ENCODE results near the gene TGM6.
"Not testable (repeated sequence)": the region's sequence is repeated elsewhere in the genome, so short reads cannot be mapped to it uniquely, and the experiment has no call there.

TGM6 gene

DNA sequence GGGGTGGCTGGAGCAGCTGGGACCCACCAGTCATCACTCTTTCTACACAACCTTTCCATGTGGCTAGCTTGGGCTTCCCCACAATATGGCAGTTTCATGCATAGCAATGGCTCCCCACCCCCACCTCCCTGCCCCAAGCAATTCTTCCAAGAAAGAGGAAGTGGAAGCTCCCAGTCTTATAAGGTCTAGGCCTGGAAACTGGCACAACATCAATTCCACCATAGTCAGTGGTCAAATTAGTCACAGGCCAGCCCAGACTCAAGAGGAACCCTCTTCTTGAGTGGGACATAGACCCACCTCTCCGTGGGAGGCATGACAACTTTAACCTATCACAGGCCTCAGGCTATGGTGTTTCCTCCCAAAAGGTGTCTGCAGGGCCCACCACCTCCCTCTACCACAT, 17.7 kb downstream of the TGM6 start:
- DNase-seq (ENCODE audit: low spot score), result no peak

DNA sequence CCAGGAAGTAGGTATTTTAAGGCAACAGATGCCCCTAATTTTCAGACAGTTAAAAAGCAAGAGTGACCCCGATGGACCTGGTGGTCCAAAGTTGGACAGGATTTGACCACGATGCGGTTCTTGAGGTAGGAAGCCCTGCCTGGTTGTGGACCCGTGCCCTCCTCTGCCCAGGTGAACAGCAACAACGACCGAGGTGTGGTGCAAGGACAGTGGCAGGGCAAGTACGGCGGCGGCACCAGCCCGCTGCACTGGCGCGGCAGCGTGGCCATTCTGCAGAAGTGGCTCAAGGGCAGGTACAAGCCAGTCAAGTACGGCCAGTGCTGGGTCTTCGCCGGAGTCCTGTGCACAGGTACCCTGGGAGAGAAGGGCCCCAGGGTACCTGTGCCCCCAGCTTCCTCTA, 18.7 kb downstream of the TGM6 start:
- no peak for DNase-seq (ENCODE audit: low spot score)

- no peak for DNase-seq (ENCODE audit: low spot score)
These were observed 19.6 kb downstream of the TGM6 start for GRCh38 chr20:2400290-2400689.

DNA sequence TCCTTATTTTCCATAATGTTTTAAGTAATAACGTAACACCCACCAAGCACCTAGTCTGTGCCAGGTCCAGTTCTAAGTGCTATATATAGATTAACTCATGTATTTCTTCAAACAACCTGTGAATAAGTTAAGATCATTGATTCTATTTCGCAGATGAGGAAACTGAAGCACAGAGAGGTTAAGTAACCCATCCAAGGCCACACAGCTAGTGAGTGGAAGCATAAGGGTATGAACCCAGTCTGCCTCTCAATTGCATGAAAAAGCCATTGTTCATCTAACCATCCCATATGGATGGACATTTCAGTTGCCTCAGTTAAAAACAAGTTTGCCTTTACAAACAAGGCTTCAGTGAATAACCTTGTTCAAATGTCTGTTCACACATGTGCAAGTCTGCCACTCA, 20.8 kb downstream of the TGM6 start:
- no peak for DNase-seq (ENCODE audit: low spot score)

DNA sequence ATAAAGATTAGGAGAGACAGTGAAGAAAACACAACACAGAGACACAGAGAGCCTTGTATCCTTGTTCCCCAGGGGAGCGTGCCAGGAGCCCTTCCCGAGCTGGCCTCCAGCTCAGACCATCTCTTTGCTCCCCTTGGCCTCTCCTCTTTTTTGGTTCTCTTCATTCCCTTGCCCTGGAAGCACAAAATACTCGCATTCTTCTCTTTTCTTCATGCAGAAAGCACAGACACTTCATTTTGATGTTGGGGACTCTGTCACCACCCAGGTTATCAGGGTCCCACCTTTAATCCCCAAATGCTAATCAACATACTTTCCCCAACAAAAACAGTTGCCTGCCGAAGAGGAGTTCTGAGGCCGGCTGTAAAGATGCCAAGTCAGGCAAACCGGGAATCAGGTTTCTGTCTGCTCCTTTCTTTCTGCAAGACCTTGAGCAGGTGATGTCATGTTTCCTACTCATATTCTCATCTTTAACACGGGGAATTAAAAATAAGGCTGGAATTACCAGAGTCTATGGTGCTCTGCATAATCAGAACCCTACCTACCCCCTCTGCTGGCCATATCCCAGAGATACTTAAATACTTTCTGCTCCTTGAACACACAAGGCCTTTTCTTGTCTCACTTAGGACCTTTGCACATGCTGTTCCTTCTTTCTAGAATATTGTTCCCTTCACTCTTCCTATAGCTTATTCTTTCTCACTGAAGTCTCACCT, 21.7 kb downstream of the TGM6 start:
- peak; percentile 65 for DNase-seq (ENCODE audit: low spot score)

DNA sequence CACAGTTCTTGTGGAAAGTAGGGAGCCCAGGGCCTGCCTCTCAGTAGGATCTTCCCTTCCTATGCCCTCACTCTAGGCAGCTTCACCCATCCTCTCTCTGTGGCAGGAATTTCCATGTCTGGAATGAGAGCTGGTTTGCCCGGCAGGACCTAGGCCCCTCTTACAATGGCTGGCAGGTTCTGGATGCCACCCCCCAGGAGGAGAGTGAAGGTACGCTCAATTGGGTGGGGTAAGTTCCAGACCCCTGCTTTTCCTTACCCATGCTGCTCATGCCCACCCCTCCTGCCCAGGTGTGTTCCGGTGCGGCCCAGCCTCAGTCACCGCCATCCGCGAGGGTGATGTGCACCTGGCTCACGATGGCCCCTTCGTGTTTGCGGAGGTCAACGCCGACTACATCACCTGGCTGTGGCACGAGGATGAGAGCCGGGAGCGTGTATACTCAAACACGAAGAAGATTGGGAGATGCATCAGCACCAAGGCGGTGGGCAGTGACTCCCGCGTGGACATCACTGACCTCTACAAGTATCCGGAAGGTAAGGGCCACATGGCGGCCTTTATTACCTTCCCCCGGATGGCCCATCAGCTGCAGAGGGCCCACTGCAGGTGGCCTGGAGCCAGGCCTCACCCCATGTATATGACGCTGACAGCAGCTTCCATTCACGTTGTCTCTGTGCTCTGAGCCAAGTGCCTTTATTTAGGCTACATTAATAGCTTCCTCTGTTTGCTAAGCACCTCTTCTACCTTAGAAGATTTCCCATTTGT, 22.8 kb downstream of the TGM6 start:
- DNase-seq (ENCODE audit: low spot score), result no peak

GRCh38 chr20:2405693-2406065, 25.0 kb downstream of the TGM6 start:
- DNase-seq (ENCODE audit: low spot score), result no peak

DNA sequence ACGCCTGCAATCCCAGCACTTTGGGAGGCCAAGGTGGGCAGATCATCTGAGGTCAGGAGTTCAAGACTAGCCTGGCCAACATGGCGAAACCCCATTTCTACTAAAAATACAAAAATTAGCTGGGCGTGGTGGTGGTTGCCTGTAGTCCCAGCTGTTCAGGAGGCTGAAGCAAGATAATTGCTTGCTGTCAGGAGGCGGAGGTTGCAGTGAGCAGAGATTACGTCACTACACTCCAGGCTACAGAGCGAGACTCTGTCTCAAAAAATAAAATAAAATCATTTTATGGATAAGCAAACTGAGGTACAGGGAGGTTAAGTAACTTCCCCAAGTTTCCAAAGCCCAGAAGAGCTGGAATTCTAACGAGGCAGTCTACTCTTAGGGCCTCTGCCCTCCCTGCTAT, 26.7 kb downstream of the TGM6 start:
- DNase-seq (ENCODE audit: low spot score), result not testable (repeated sequence)

DNA sequence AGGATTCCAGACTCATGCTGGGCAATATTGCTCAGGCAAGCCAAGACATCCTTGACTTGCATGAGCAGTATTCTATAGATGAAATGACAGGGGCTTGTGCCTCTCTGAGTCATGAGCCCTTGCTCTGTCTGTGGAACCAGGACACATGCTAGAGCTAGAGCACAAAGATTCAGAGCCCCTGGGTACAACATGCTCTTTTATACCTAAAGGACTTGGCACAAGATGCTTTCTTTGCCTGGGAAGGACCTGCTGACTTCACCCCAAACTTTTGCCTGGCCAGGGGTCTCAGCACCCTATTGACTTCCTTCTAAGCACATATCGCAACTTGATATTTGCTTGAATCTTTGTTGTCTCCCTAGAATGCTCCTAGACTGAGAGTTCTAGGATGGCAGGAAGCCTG, 27.4 kb downstream of the TGM6 start:
- DNase-seq (ENCODE audit: low spot score), result no peak

DNA sequence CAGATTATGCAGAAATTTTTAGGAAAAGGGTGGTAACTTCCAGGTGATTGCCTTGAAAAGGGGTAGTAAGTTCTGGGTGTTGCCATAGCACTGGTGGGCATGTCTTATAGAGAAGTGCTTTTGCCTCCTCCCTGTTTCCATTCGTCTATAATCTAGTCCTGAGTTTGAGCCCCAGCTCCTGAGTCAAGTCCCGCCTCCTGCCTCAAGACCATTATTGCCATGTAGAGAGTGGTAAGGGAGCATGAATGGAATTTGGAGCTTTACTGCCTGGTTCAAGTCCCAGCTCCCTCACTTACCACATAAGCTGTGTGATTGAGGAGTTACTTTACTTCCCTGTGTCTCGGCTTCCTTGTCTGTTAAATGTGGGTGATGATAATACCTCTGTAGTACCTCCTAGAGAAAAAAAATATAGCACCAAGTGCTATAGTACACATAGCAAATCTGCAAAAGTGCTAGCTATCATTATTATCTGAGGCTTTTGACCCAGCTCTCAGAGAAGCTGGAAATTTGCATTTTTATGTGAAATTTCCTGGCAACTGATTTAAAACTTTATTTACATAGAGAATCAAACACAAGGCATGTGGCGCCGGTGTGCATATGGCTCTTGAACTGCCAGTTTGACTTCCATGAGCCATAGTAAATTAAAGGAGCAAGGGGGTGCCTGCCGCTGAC, 36.0 kb downstream of the TGM6 start:
- no peak for DNase-seq (ENCODE audit: low spot score)

DNA sequence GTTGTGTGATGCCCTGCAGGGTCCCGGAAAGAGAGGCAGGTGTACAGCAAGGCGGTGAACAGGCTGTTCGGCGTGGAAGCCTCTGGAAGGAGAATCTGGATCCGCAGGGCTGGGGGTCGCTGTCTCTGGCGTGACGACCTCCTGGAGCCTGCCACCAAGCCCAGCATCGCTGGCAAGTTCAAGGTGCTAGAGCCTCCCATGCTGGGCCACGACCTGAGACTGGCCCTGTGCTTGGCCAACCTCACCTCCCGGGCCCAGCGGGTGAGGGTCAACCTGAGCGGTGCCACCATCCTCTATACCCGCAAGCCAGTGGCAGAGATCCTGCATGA, 36.5 kb downstream of the TGM6 start:
- no peak for DNase-seq (ENCODE audit: low spot score)

GRCh38 chr20:2418388-2418787, 37.7 kb downstream of the TGM6 start:
- no peak for DNase-seq (ENCODE audit: low spot score)

DNA sequence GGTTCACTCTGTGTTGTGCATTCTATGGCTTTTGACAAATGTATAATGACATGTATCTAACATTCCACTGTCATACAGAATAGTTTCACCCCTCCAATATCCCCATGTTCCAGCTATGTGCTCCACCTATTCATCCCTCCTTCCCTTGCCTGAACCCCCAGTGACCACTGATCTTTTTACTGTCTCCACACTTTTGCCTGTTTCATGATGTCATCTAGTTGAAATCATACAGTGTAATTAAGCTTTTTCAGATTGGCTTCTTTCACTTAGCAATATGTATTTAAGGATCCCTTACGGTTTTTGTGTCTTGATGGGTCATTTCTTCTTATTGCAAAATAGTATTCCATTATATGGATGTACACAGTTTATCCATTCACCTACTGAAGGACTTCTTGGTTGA, 39.8 kb downstream of the TGM6 start:
- no peak for DNase-seq (ENCODE audit: low spot score)

DNA sequence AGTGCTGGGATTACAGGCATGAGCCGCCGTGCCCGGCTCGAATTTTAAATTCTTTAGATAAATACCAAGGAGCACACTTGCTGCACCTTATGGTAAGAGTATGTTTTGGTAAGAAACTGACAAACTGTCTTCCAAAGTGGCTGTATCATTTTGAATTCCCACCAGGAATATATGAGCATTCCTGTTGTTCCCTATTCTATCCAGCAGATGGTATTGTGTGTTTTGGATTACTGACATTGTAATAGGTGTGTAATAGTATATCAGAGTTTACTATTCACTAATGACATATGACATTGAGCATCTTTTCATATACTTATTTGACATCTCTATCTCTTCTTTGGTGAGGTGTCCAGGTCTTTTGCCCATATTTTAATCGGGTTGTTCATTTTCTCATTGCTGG, 40.5 kb downstream of the TGM6 start:
- peak; percentile 55 for DNase-seq (ENCODE audit: low spot score)

DNA sequence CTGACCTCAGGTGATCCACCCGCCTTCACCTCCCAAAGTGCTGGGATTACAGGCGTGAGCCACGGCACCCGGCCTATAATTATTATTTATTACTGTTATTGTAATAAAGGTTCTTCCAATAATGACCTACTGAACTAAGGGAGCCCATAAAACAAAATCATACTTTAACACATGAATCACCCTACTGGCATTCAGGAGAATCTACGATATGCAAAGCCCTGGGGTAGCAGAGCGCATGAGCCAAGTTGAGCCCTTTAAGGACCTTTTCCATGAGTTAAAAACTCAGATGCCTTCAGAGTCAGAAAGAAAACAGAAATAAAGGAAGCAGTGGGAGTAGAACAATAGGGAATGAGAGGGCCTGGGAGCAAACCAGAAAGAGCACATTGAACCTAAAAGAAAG, 48.4 kb downstream of the TGM6 start:
- DNase-seq (ENCODE audit: low spot score), result no peak

GRCh38 chr20:2430538-2430937, 49.8 kb downstream of the TGM6 start:
- no peak for DNase-seq (ENCODE audit: low spot score)

DNA sequence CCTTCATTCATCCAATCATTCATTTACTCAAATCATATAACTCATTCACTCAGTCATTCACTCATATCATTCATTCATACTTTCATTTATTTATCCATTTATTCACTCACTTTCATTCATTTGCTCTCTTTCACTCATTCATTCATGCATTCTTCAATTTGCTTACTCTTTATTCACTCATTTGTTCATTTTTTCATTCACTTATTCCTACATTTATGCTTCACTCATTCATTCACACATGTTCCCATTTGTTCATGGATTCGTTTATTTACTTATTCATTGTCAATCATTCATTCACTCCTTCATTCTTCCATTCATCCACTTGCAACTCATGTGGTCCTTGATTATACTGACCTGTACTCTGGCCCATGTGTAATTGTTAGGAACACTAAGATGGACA, 50.5 kb downstream of the TGM6 start:
- no peak for DNase-seq (ENCODE audit: low spot score)

DNA sequence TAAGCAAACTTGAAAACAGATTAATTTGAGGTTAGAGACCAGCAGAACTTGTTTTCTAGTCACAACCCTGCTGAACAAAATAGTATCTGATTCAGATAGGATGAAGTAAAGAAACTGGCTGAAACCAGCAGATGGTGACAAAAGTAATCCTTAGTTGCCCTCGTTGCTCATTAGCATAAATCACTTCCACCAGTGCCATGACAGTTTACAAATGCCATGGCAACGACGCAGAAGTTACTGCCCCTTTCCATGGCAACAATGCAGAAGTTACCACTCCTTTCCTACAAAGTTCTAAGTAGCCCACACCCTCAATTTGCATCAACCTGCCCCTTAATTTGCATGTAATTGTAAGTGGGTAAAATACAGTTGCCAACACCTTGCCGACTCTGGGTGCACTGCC, 66.1 kb downstream of the TGM6 start:
- DNase-seq (ENCODE audit: low spot score), result no peak

DNA sequence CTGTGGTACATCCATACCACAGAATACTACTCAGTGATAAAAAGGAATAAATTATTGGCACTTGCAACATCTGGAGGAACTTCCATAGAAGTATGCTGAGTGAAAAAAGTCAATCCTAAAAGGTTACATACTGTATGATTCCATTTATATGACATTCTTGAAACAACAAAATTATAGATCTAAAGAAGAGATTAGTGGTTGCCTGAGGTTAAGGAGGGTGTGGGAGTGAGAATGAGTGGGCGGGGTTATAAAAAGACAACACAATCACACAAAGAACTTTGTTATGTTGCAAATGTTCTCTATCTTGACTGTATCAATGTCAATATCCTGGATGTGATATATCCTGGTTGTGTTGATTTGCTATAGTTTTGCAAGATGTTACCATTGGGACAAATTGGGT, 68.7 kb downstream of the TGM6 start:
- no peak for DNase-seq (ENCODE audit: low spot score)

- DNase-seq (ENCODE audit: low spot score), result no peak
These were observed 70.7 kb downstream of the TGM6 start for GRCh38 chr20:2451422-2451821.

DNA sequence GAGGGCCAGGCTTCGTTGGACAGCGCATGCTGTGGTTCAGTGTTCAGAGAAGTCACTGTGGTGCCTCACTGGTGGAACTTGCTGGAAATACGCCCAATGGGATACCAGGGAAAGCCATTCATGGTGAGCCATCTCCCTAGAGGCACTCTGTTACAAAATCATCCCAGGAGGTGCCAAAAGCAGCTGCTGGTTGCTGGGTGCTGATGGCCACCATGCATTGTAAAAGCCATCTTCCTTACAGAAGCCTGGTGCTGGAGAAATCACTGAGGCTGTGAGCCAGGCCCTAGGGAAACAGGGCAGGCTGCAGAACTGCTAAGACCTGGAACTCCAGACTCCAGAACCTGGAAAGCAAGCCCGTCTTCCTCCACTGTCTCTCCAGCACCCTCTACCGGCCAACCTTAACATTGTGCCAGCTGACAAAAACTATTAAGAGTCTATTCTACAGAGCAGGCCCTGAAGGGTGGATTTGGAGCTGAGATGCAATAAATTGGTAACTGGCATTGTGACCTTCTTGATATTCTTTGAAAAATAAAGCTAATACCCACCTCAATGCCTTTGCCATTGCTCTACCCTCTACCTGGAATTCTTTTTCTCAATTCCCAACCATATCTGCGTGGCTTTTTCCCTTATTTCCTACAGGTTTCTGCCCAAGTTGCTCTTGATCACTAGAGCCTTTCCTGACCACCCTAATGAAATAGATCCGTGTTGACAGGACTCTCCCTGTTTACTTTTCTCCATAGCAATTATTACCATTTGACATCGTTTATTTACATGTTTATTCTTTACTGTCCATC, 71.4 kb downstream of the TGM6 start:
- peak; percentile 75 for DNase-seq (ENCODE audit: low spot score)

DNA sequence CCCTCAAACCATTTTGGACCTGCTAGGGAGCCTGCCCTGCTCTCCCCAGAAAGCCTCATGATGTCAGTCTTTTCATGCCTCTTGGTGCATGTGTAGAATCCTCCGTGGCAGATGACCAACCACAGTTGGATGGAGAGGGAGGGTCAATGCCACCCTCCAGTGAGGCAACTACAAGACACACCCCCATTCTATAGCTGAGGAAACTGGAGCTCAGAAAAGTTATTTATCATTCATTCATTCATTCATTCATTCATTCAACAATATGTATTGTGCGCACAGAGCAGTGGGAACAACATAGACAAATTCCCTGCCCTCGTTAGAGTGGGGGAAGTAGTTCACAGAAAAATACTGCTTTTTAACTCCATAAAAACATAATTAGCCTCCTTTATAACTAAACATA, 73.1 kb downstream of the TGM6 start:
- no peak for DNase-seq (ENCODE audit: low spot score)

Data from RKO (cell line).